KOPT-K1 (cell line): Measurements from ENCODE around the gene ANKMY2.
"Not testable (repeated sequence)": the region's sequence is repeated elsewhere in the genome, so short reads cannot be mapped to it uniquely, and the experiment has no call there.

Source experiments
- H3K27ac ChIP-seq: fragments of 200-600 bp; sonication (generic); 2 replicates; pipeline ENCODE4 v1.5.1; 2016; ENCODE audit warnings: antibody characterized with exemption, mild to moderate bottlenecking, low read depth, low read length; ENCODE audit not compliant: poor library complexity, severe bottlenecking
- H3K36me3 ChIP-seq: fragments of 200-600 bp; sonication (generic); 2 replicates; pipeline ENCODE4 v1.5.1; 2017; ENCODE audit warnings: antibody characterized with exemption, mild to moderate bottlenecking, low read length, moderate library complexity; ENCODE audit not compliant: insufficient read depth
- H3K9me3 ChIP-seq: fragments of 200-600 bp; sonication (generic); 2 replicates; pipeline ENCODE4 v1.5.1; 2017; ENCODE audit warnings: antibody characterized with exemption, low read length, mild to moderate bottlenecking; ENCODE audit not compliant: insufficient read depth, poor library complexity, severe bottlenecking

The ANKMY2 gene

GRCh38 chr7:16645593-16646471 is at the start of gene ANKMY2, which contains the start of gene BZW2:
ANKMY2 (minus strand) TSS chr7:16645754; CDS start chr7:16645573, 181 bp downstream.
BZW2 (plus strand) TSS chr7:16646181; CDS start chr7:16665444, 19,263 bp downstream.
- Histone ChIP-seq H3K9me3 (no peaks in the 10 kb centered on the region), H3K27ac (peak within 1 kb of the TSS; percentile 79), H3K36me3 (peaks cover 6% of the 10 kb centered on the region; the same call in 1 of the 2 replicates)

- Histone ChIP-seq H3K27ac (no peak overlapping the region), H3K9me3 (no peaks in the 10 kb centered on the region), H3K36me3 (peaks cover 100% of the 10 kb centered on the region)
These were observed 49.3 kb upstream of the ANKMY2 start for GRCh38 chr7:16694806-16695205.

GRCh38 chr7:16693601-16694318 is 48.2 kb upstream of the ANKMY2 start:
- peaks cover 97% of the 10 kb centered on the region for H3K36me3 ChIP-seq
- no peak overlapping the region for H3K27ac ChIP-seq
- H3K9me3 ChIP-seq: no peaks in the 10 kb centered on the region

- Histone ChIP-seq H3K36me3 (peaks cover 96% of the 10 kb centered on the region), H3K27ac (no peak overlapping the region), H3K9me3 (no peaks in the 10 kb centered on the region)
These were observed 45.7 kb upstream of the ANKMY2 start for GRCh38 chr7:16691241-16691640.

- Histone ChIP-seq H3K36me3 (peaks cover 95% of the 10 kb centered on the region), H3K27ac (no peak overlapping the region), H3K9me3 (no peaks in the 10 kb centered on the region)
These were observed 42.7 kb upstream of the ANKMY2 start for GRCh38 chr7:16688249-16688648.

- Histone ChIP-seq H3K36me3 (peaks cover 95% of the 10 kb centered on the region), H3K27ac (peak overlapping the region; percentile 30), H3K9me3 (no peaks in the 10 kb centered on the region)
These were observed 40.0 kb upstream of the ANKMY2 start for GRCh38 chr7:16685535-16685934.

- peak overlapping the region; percentile 30 for H3K27ac ChIP-seq
- peaks cover 95% of the 10 kb centered on the region for H3K36me3 ChIP-seq
- no peaks in the 10 kb centered on the region for H3K9me3 ChIP-seq
These were observed 39.4 kb upstream of the ANKMY2 start for GRCh38 chr7:16684935-16685334.

GRCh38 chr7:16678645-16679566 is 33.4 kb upstream of the ANKMY2 start:
- H3K27ac ChIP-seq, H3K9me3 ChIP-seq: not testable (repeated sequence)
- peaks cover 99% of the 10 kb centered on the region for H3K36me3 ChIP-seq

- H3K36me3 ChIP-seq: peaks cover 91% of the 10 kb centered on the region
These were observed 32.5 kb upstream of the ANKMY2 start for GRCh38 chr7:16677978-16678494.

GRCh38 chr7:16675277-16675676 is 29.7 kb upstream of the ANKMY2 start:
- no peaks in the 10 kb centered on the region for H3K9me3 ChIP-seq
- peaks cover 89% of the 10 kb centered on the region for H3K36me3 ChIP-seq
- no peak overlapping the region for H3K27ac ChIP-seq

More at GRCh38 chr7:16677978-16678494, 32.5 kb upstream of the ANKMY2 start:
- Histone ChIP-seq H3K27ac (no peak overlapping the region), H3K9me3 (no peaks in the 10 kb centered on the region)

GRCh38 chr7:16671811-16672210 is 26.3 kb upstream of the ANKMY2 start:
- H3K36me3 ChIP-seq: peaks cover 89% of the 10 kb centered on the region
- H3K9me3 ChIP-seq: no peaks in the 10 kb centered on the region
- H3K27ac ChIP-seq: no peak overlapping the region

GRCh38 chr7:16670731-16671344 is 25.3 kb upstream of the ANKMY2 start:
- peaks cover 88% of the 10 kb centered on the region for H3K36me3 ChIP-seq
- no peaks in the 10 kb centered on the region for H3K9me3 ChIP-seq
- H3K27ac ChIP-seq: no peak overlapping the region

GRCh38 chr7:16670021-16670420 is 24.5 kb upstream of the ANKMY2 start:
- Histone ChIP-seq H3K36me3 (peaks cover 88% of the 10 kb centered on the region), H3K9me3 (no peaks in the 10 kb centered on the region), H3K27ac (no peak overlapping the region)

- Histone ChIP-seq H3K36me3 (peaks cover 89% of the 10 kb centered on the region), H3K27ac (no peak overlapping the region), H3K9me3 (no peaks in the 10 kb centered on the region)
These were observed 24.0 kb upstream of the ANKMY2 start for GRCh38 chr7:16669581-16669980.
